Neural progenitor cell (in vitro differentiated cells): Measurements from ENCODE around the gene C8A.

Experiments
- CTCF ChIP-seq: fragments of 200-600 bp; sonication (generic); IDR thresholded peaks from 2 replicates; pipeline ENCODE4 v1.5.1; 2017; ENCODE audit warnings: antibody characterized with exemption, mild to moderate bottlenecking
- EZH2 ChIP-seq: fragments of 200-600 bp; sonication (generic); IDR thresholded peaks from 2 replicates; pipeline ENCODE4 v1.6.1; 2017; ENCODE audit warnings: antibody characterized with exemption, mild to moderate bottlenecking, moderate library complexity
- EZH2phosphoT487 ChIP-seq: fragments of 200-600 bp; sonication (generic); IDR thresholded peaks from 2 replicates; pipeline ENCODE4 v1.6.1; 2017; ENCODE audit warnings: antibody characterized with exemption

- TF ChIP-seq EZH2 (no peak), CTCF (no peak), EZH2phosphoT487 (no peak)
These were observed 67.9 kb downstream of the C8A start for GRCh38 chr1:56922507-56922906.
